Measurements from ENCODE around the gene RAB44. TPM values are rescaled to one million over a fixed set of nuclear protein-coding genes. Genes with fewer than 3 reads are reported as not detected.

The RAB44 gene
- total and polyA plus RNA-seq, 2 donors (not counting 1 experiment from before 2014, with no cell fraction given), result 0.15 to 0.16 TPM

- no peaks in the 10 kb centered on the region for H3K9me3 Mint-ChIP-seq (ENCODE audit: insufficient read depth)
- peak within 1 kb of the TSS; percentile 97 to 100 for H3K27ac ChIP-seq (ENCODE audit: low read length in 2 of 2)
- no peak for TF ChIP-seq CTCF (IDR thresholded peaks at IDR 0.05)
- TF ChIP-seq EZH2 (IDR thresholded peaks at IDR 0.05; ENCODE audit: borderline replicate concordance, insufficient read depth, low read depth, low read length, poor library complexity, severe bottlenecking), result no peak
- WGBS (ENCODE audit: insufficient coverage), result under 1% methylated on average over 63 of the region's 63 CpGs
- peak within 1 kb of the TSS; percentile 96 for H3K9ac ChIP-seq (ENCODE audit: low read length)
- peaks cover 33 to 48% of the 10 kb centered on the region in 2 donors for H3K4me1 ChIP-seq (ENCODE audit: control insufficient read depth in 2 of 2, insufficient read depth in 2 of 2, low read length in 2 of 2)
- ATAC-seq (ENCODE audit: low read depth), result peak; percentile 51
- POLR2A ChIA-PET, result interaction anchor here (0.5 to 3.2 kb wide), 7 partner anchors 8 to 80 kb away, joined by 3 to 28 read pairs (median 4); no protein-coding TSS in a partner anchor
- H3K4me1 Mint-ChIP-seq, result peaks cover 41% of the 10 kb centered on the region
- CTCF ChIA-PET, result interaction anchor here (1.0 to 9.9 kb wide), 12 partner anchors 14 to 85 kb away, joined by 3 to 107 read pairs (median 6); no protein-coding TSS in a partner anchor
- DNase-seq, result peak; percentile 92
- no peaks in the 10 kb centered on the region for H3K9me3 ChIP-seq (ENCODE audit: control extremely low read depth in 1 of 3, control insufficient read depth in 2 of 3, insufficient read depth in 1 of 3, low read length in 2 of 3)
- H2AFZ ChIP-seq (ENCODE audit: insufficient read depth, low read depth, low read length, poor library complexity, severe bottlenecking), result peak within 1 kb of the TSS; percentile 48
- intact Hi-C loops (cut with micrococcal nuclease), result loop anchor here (2.0 to 5.0 kb wide), 2 partner anchors 132 to 236 kb away; partner anchors contain the start of genes KCTD20, PXT1 and STK38
- H3K79me2 ChIP-seq (ENCODE audit: control insufficient read depth, insufficient read depth, low read length), result peaks cover 18% of the 10 kb centered on the region
- peak within 1 kb of the TSS; percentile 55 to 98 (median 71) for H3K4me3 ChIP-seq (ENCODE audit: control extremely low read depth in 1 of 5, extremely low read depth in 1 of 5, insufficient read depth in 1 of 5, low read depth in 2 of 5, low read length in 4 of 5)
- H3K27me3 Mint-ChIP-seq, result no peaks in the 10 kb centered on the region
- peak within 1 kb of the TSS; percentile 99 for H3K4me3 Mint-ChIP-seq
- no peaks in the 10 kb centered on the region for H3K36me3 ChIP-seq (replicated peaks in 1 of 2; ENCODE audit: control extremely low read depth in 1 of 2, control insufficient read depth in 1 of 2, extremely low read depth in 1 of 2, insufficient read depth in 2 of 2, low read length in 1 of 2)
- peaks cover 19% of the 10 kb centered on the region for H4K20me1 ChIP-seq (ENCODE audit: control insufficient read depth, insufficient read depth, low read length, poor library complexity, severe bottlenecking)
- no peaks in the 10 kb centered on the region for H3K27me3 ChIP-seq (replicated peaks in 1 of 4; ENCODE audit: control extremely low read depth in 1 of 4, control insufficient read depth in 3 of 4, insufficient read depth in 4 of 4, low read length in 3 of 4)
- peak within 1 kb of the TSS; percentile 88 for H3K27ac Mint-ChIP-seq
- peak within 1 kb of the TSS; percentile 93 for H3K4me2 ChIP-seq (replicated peaks; ENCODE audit: low read depth, low read length, poor library complexity, severe bottlenecking)
Measured at GRCh38 chr6:36678488-36679042, 19.1 kb upstream of the RAB44 start, which contains the start of gene CDKN1A. CDKN1A (plus strand) TSS chr6:36678714; CDS start chr6:36684102, 5,388 bp downstream.
